ENCODE measurements around the gene PDCL3. TPM values are rescaled to one million over a fixed set of nuclear protein-coding genes. Genes with fewer than 3 reads are reported as not detected.

The PDCL3 gene
- total and polyA plus RNA-seq, 9 donors = 9.8 to 34.5 (median 19.1) TPM

DNA sequence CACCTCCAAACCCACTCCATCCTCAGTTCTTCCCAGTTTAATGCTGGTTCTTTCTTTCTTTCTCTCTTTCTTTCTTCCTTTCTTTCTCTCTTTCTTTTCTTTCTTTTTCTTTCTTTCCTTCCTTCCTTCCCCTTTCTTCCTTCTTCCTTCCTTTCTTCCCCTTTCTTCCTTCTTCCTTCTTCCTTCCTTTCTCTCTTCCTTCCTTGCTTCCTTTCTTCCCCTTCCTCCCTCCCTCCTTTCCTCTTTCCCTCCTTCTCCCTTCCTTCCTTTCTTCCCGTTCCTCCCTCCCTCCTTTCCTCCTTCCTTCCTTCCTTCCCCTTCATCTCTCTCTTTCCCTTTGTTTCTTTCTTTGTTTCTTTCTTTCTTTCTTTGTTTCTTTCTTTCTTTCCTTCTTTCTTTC lies 50.9 kb downstream of the PDCL3 start:
- DNase-seq = no peak
- intact Hi-C loops (cut with DNase I) = loop anchor here in 3 of 4 donors (5.0 kb wide), 1 partner anchor 369 kb away; no protein-coding TSS in a partner anchor
- Histone ChIP-seq H3K36me3 (no peaks in the 10 kb centered on the region), H3K4me1 (ENCODE audit: insufficient read depth) (no peaks in the 10 kb centered on the region), H3K27me3 (no peaks in the 10 kb centered on the region), H3K4me3 (no peak overlapping the region), H3K9me3 (no peaks in the 10 kb centered on the region), H3K27ac (no peak overlapping the region)
- TF ChIP-seq CTCF (IDR thresholded peaks at IDR 0.05) (no peak), EP300 (IDR thresholded peaks at IDR 0.05) (no peak), POLR2A (IDR thresholded peaks at IDR 0.05) (no peak)
- 85 to 93% (median 86%) methylated on average over 1 of the region's 1 CpG for WGBS, 3 donors

- intact Hi-C loops (cut with DNase I) = loop anchor here in 3 of 4 donors (5.0 kb wide), 1 partner anchor 368 kb away; no protein-coding TSS in a partner anchor
- no peaks in the 10 kb centered on the region for H3K36me3 ChIP-seq
- WGBS, 3 donors = 80 to 94% (median 93%) methylated on average over 11 of the region's 11 CpGs
- H3K4me3 ChIP-seq = no peak overlapping the region
- H3K27ac ChIP-seq = no peak overlapping the region
- DNase-seq = no peak
- no peaks in the 10 kb centered on the region for H3K9me3 ChIP-seq
- H3K4me1 ChIP-seq (ENCODE audit: insufficient read depth) = no peaks in the 10 kb centered on the region
- no peaks in the 10 kb centered on the region for H3K27me3 ChIP-seq
- TF ChIP-seq POLR2A (IDR thresholded peaks at IDR 0.05) = no peak
- no peak for TF ChIP-seq CTCF (IDR thresholded peaks at IDR 0.05)
- no peak for TF ChIP-seq EP300 (IDR thresholded peaks at IDR 0.05)
Observed at GRCh38 chr2:100614455-100615000, 51.7 kb downstream of the PDCL3 start.

GRCh38 chr2:100615471-100615870 lies 52.7 kb downstream of the PDCL3 start:
- intact Hi-C loops (cut with DNase I) = no loop called here
- H3K4me1 ChIP-seq (ENCODE audit: insufficient read depth) = no peaks in the 10 kb centered on the region
- H3K27me3 ChIP-seq = no peaks in the 10 kb centered on the region
- 77 to 83% (median 82%) methylated on average over 6 of the region's 6 CpGs for WGBS, 3 donors
- DNase-seq = no peak
- H3K9me3 ChIP-seq = no peaks in the 10 kb centered on the region
- no peak overlapping the region for H3K4me3 ChIP-seq
- H3K27ac ChIP-seq = no peak overlapping the region
- no peaks in the 10 kb centered on the region for H3K36me3 ChIP-seq
- TF ChIP-seq EP300 (IDR thresholded peaks at IDR 0.05) (no peak), POLR2A (IDR thresholded peaks at IDR 0.05) (no peak), CTCF (IDR thresholded peaks at IDR 0.05) (no peak)

- intact Hi-C loops (cut with DNase I) = no loop called here
Observed at GRCh38 chr2:100615886-100616285, 53.1 kb downstream of the PDCL3 start.

DNA sequence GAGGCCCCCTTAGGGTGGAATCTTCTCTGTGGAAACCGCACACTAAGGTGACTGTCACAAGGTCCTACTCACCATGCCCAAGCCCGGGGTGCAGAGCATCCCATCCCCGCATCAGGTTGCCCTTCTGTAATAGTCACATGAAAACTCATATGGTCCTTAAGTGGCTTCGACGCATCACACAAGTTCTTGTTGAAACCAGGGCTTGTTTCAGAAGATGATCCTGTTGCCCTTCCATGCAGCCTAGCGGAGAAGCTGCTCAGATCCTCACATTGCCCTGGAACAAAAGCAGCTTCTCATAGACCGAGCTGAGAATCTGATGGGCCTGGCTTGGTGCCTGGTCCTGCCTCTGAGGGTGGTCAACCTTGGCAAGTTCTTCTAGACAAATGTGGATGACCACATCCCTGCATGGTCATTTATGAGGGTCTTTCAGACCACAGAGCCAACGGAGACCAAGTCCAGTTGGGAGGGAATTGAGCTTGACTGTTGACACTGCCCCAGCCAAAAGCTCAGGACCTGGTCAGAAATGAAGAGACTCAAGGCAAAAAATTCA lies 54.1 kb downstream of the PDCL3 start:
- H3K36me3 ChIP-seq = no peaks in the 10 kb centered on the region
- intact Hi-C loops (cut with DNase I) = no loop called here
- no peak overlapping the region for H3K4me3 ChIP-seq
- no peaks in the 10 kb centered on the region for H3K4me1 ChIP-seq (ENCODE audit: insufficient read depth)
- no peaks in the 10 kb centered on the region for H3K27me3 ChIP-seq
- DNase-seq = no peak
- WGBS, 3 donors = 88 to 94% (median 93%) methylated on average over 8 of the region's 8 CpGs
- H3K9me3 ChIP-seq = no peaks in the 10 kb centered on the region
- no peak for TF ChIP-seq POLR2A (IDR thresholded peaks at IDR 0.05)
- TF ChIP-seq CTCF (IDR thresholded peaks at IDR 0.05) = no peak
- no peak for TF ChIP-seq EP300 (IDR thresholded peaks at IDR 0.05)
- no peak overlapping the region for H3K27ac ChIP-seq

More at GRCh38 chr2:100615886-100616285, 53.1 kb downstream of the PDCL3 start:
- Histone ChIP-seq H3K4me1 (ENCODE audit: insufficient read depth) (no peaks in the 10 kb centered on the region), H3K9me3 (no peaks in the 10 kb centered on the region), H3K36me3 (no peaks in the 10 kb centered on the region), H3K4me3 (no peak overlapping the region), H3K27me3 (no peaks in the 10 kb centered on the region), H3K27ac (no peak overlapping the region)
- TF ChIP-seq POLR2A (IDR thresholded peaks at IDR 0.05) = no peak
- WGBS, 3 donors = 63 to 84% (median 77%) methylated on average over 4 of the region's 4 CpGs
- no peak for DNase-seq

Data from ovary (tissue), 9 donors.